Fibroblast of peridontal ligament (primary cell): Measurements from ENCODE around the gene ASXL3.
A peak's percentile ranks its signal among the peaks of the same experiment; 100 is the strongest.

ENCODE experiments used
- DNase-seq: peaks from one replicate; pipeline ENCODE4 v3.0.0-alpha.2; 2010; ENCODE audit errors: extremely low read depth

Gene ASXL3

GRCh38 chr18:33716061-33716683 is 138.2 kb downstream of the ASXL3 start:
- DNase-seq = no peak

GRCh38 chr18:33717339-33717738 is 139.3 kb downstream of the ASXL3 start:
- DNase-seq = no peak

DNA sequence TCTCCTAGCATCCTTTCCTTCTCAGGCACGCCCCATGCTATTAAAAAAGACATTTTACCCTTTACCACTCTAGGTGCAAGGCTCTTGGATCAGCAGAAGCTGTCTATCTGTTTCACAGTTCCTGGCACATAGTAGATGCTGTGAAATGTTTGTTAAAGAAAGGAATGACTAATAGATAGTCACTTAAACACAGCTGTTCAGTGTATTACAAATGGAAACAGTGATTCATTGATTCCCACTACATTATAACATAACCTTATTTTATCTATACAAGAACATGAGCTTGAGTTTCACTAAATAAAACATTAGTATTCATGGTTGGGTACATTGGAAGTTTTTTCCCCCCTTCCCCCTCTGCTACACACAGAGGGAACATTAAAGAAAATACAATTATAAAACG is 142.1 kb downstream of the ASXL3 start:
- DNase-seq = peak; percentile 71

GRCh38 chr18:33729556-33729955 is 151.5 kb downstream of the ASXL3 start:
- no peak for DNase-seq

GRCh38 chr18:33733376-33733775 is 155.4 kb downstream of the ASXL3 start:
- DNase-seq = no peak

DNA sequence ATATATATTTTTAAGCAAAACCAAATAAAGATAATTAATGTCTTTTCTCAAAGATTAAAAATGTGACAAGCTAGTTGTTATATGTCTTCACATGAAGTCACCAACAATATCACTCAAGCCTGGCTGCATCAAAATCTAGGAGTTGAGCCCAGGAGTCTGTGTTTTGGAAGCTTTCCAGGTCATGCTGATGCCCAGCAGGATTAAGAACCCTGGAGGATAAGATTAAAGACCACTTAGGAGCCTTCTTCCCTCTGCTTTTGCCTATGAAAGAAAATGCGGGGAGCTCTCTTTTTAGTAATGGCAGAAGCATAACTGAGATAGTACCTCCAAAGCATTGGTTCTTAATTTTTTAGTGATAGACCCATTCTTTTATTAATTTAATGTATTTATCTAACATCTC is 157.4 kb downstream of the ASXL3 start:
- no peak for DNase-seq

DNA sequence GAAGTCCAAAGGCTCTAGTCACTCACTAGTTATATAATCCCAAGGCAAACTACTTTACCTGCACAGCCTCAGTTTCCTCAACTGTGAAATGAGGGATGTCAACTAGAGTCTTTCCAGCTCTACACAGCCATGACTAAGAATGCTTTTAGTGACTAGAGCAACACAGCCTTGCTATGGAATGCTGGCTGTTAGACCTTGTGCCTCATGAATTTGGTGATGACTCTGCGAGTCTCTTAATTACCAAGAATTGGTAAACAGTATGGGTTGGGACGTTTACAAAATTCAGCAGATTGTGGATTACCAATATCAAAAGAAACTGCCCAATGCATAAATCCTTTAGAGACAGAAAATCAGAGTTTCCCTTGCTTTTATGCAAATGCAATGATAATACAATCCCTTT is 163.7 kb downstream of the ASXL3 start:
- no peak for DNase-seq

DNA sequence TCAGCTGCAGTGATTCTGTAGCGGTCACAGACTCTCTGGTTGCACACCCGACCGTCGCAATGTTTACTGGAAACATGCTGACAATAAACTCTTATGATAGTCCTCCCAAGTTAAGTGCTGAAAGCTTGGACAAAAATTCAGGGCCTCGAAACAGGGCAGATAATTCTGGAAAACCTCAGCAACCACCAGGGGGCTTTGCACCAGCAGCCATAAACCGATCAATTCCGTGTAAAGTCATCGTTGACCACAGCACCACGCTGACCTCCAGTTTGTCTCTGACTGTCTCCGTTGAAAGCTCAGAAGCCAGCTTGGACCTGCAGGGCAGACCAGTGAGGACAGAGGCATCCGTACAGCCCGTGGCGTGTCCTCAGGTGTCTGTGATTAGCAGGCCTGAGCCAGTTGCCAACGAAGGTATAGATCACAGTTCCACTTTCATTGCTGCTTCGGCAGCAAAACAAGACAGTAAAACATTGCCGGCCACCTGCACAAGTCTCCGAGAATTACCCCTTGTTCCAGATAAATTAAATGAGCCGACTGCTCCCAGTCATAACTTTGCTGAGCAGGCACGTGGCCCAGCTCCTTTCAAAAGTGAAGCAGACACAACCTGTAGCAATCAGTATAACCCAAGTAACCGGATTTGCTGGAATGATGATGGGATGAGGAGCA is 166.1 kb downstream of the ASXL3 start:
- no peak for DNase-seq

- no peak for DNase-seq
Observed at GRCh38 chr18:33745151-33745795, 167.3 kb downstream of the ASXL3 start.

DNA sequence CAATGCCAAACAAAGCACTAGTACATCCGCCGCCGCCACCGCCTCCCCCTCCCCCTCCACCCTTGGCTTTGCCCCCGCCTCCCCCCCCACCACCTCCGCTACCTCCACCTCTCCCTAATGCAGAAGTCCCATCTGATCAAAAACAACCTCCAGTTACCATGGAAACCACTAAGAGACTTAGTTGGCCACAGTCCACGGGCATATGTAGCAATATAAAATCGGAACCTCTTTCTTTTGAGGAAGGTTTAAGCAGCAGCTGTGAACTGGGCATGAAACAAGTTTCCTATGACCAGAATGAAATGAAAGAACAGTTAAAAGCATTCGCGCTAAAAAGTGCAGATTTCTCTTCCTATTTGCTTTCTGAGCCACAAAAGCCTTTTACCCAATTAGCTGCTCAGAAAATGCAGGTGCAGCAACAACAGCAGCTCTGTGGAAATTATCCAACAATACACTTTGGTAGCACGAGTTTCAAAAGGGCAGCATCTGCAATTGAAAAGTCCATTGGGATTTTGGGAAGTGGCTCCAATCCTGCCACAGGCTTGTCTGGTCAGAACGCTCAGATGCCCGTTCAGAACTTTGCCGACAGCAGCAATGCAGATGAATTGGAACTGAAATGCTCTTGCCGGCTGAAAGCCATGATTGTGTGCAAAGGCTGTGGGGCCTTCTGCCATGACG is 168.0 kb downstream of the ASXL3 start:
- DNase-seq = no peak

DNA sequence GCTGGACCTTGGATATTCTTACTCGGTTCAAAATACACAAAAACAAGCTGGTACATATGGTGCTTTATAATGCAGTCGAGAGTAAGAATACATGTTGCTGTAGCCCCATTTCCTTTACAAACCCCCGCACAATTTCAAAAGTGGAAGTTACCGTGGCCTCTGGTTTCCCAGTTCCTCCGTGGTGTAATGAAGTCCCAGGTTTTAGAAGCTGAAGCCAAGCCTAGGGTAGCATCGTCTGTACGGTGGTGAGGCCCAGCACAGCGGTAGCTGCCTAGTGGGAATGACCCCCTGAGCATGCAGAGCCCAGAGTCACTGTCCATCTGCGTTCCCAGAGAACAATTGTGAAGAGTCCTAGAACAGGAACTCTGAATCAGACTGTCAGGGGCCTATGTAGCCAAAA is 171.8 kb downstream of the ASXL3 start:
- no peak for DNase-seq

GRCh38 chr18:33750366-33750765 is 172.3 kb downstream of the ASXL3 start:
- DNase-seq = peak; percentile 7

DNA sequence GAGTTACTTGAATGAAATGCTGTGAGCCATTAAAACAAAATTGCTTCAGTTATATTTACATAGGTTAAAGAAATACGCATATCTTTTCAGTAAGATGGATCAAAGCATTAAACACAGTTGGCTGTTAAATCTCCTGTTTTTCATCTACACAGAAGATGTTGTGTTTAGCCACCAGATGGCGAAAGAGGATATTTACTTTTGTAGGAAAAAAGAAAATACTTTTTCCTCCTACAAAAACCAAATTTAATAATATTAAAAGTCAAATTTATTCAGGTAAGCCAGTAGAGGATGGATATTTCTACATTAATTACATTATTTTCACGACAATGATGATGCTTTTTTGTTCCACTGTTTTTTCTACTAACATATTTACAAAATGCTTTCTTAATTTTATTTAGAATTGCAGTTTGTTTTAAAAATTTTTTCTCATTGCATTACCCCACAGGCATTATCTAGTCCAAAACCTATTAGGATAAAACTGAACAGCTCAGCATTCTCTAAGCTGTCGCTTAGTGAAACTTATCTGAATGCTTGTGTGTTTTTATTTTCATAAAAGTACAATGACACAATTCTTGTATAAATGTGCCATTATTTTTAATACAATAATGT is 173.7 kb downstream of the ASXL3 start:
- peak; percentile 48 for DNase-seq

DNA sequence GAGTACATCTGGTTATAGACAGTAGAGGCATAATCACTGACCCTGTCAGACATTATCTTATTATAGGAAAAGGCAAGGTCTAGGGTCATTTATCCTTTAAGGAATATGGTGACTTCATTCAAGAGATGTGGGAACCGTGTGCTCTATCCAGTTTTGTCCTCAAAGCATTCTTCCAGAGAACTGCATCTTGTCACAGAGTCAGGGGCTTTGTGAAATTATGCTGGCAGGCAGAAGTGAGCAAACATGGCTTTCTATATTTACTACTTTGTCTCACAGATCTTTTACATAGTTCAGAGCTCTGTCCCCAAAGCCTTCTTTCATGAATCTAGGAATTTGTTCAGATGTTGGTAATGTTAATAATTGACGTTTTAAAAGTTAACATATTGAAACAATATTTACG is 177.4 kb downstream of the ASXL3 start:
- no peak for DNase-seq

- DNase-seq = peak; percentile 68
Observed at GRCh38 chr18:33755931-33756560, 178.0 kb downstream of the ASXL3 start.

DNA sequence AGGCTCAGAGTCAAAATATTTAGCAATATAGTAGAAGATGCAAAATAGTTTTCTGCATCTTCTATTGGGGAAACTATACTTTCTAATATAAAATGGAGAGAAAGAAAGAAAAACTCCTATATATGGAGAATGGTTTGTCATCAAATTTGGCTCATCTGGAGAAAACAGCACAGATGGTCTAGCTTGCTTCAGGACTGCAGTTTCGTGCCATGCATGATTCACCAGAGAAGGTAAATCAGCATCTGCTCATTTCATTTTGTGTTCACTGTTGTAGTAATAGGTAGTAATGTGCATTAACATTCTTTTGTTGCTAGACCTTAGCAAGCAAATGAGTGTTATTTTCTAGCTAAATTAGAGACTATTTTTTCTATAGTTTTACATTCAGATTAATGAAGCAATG is 179.0 kb downstream of the ASXL3 start:
- peak; percentile 7 for DNase-seq

GRCh38 chr18:33761363-33761762 is 183.3 kb downstream of the ASXL3 start:
- DNase-seq = peak; percentile 60

DNA sequence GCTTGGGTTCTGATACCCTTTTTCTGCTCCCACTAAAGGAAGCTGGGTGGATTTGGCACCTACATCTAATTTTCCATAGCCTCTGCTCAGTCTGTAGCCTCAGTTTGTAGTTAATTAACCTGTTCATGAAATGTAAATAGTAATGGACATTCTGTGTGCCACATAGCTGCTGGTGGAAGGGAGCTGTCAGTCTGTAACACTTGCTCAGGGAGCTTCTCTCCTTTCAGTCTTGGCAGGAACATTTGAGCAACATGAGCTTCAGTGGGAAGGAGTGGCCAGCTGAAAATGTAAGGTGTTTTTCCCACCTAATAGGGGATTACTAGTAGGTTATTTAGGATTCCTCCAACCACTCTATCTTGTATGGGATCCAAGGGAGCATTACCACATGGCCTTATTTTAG is 203.4 kb downstream of the ASXL3 start:
- no peak for DNase-seq
